Right renal cortex interstitium (tissue), 3 donors: Measurements from ENCODE around the gene GPR160. TPM values are rescaled to one million over a fixed set of nuclear protein-coding genes. Genes with fewer than 3 reads are reported as not detected.
"Not testable (repeated sequence)": the region's sequence is repeated elsewhere in the genome, so short reads cannot be mapped to it uniquely, and the experiment has no call there.

Source experiments
- DNase-seq, 3 donors: peaks; one replicate each; pipeline ENCODE4 v3.0.0-alpha.2; 2013; ENCODE audit warnings: low read depth in 3 of 3, low spot score in 2 of 3
- polyA plus RNA-seq, 3 donors: library from polyadenylated mRNA; unstranded; fragments of 120-200 nt; gene quantifications; one replicate each; pipeline ENCODE4 v1.2.1, GENCODE V29; 2013; ENCODE audit not compliant: insufficient read length in 3 of 3

The GPR160 gene
- polyA plus RNA-seq, 3 donors, result 29.9 to 36.3 (median 30.7) TPM

GRCh38 chr3:170108955-170109354 lies 71.2 kb downstream of the GPR160 start:
- no peak for DNase-seq

- no peak for DNase-seq
These were observed 71.9 kb downstream of the GPR160 start for GRCh38 chr3:170109579-170110293.

GRCh38 chr3:170111147-170111771 lies 73.5 kb downstream of the GPR160 start:
- no peak for DNase-seq

GRCh38 chr3:170114165-170114564 lies 76.4 kb downstream of the GPR160 start:
- DNase-seq, result not testable (repeated sequence)

GRCh38 chr3:170117134-170117533 lies 79.3 kb downstream of the GPR160 start:
- no peak for DNase-seq

GRCh38 chr3:170128259-170128976 lies 90.6 kb downstream of the GPR160 start:
- DNase-seq, result no peak

GRCh38 chr3:170128977-170129431 lies 91.2 kb downstream of the GPR160 start:
- DNase-seq, result no peak

- no peak for DNase-seq
These were observed 92.7 kb downstream of the GPR160 start for GRCh38 chr3:170130532-170130931.

GRCh38 chr3:170132335-170132734 lies 94.5 kb downstream of the GPR160 start:
- DNase-seq, result no peak

Other genes with a start within 250 kb of the GPR160 start
- under 1 TPM; 0.08 to 0.23 (median 0.18) TPM for gene LRRIQ4, start 225.1 kb upstream of the GPR160 start, polyA plus RNA-seq
- 10 to 100 TPM; 10.3 to 13.3 (median 13.1) TPM for gene LRRC34, start 225.1 kb upstream of the GPR160 start, polyA plus RNA-seq
- gene LRRC31, start 168.1 kb upstream of the GPR160 start, polyA plus RNA-seq, result under 1 TPM; 0.17 to 0.37 (median 0.26) TPM
- gene SAMD7, start 126.4 kb upstream of the GPR160 start, polyA plus RNA-seq, result not detected
- 100 to 1,000 TPM; 210 to 215 (median 214) TPM for gene SEC62, start 71.2 kb upstream of the GPR160 start, polyA plus RNA-seq
- 10 to 100 TPM; 24.9 to 27.2 (median 26.6) TPM for gene PHC3, start 143.7 kb downstream of the GPR160 start, polyA plus RNA-seq
- 10 to 100 TPM; 69.9 to 80.2 (median 70.2) TPM for gene PRKCI, start 184.4 kb downstream of the GPR160 start, polyA plus RNA-seq